HG03196 (cell line): Measurements from ENCODE around the gene AQP11.
"Not testable (repeated sequence)": the region's sequence is repeated elsewhere in the genome, so short reads cannot be mapped to it uniquely, and the experiment has no call there.

Source experiments
- ATAC-seq: cut with Tn5 transposase; IDR thresholded peaks from one replicate; pipeline ENCODE4 v1.9.1; 2021; ENCODE audit not compliant: unreplicated experiment

AQP11 gene

DNA sequence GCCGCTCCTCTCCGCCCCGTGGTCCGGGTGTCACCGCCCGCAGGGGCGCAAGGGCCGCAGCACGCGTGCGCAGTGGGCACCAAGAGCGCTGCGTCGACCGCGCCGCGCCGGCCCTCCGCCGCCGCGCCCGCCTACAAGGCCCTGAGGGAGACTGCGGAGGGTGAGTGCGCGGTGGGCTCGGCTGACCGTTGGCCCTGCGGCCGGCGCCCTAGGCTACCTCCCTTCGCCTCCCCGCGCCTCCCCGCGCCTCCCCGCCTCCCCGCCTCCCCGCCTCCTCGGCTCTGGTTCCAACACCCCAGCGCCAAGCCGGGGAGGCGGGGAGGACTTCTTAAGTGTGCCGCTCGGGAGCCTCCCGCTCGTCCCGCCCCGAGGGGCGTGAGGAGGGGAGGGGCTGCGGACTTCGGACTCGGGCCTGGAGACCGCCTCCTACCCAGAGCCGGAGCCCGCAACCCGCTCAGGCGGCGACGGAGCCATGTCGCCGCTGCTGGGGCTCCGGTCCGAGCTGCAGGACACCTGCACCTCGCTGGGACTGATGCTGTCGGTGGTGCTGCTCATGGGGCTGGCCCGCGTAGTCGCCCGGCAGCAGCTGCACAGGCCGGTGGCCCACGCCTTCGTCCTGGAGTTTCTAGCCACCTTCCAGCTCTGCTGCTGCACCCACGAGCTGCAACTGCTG lies at the start of gene AQP11:
AQP11 (plus strand) TSS at position 433 of the 673 bp plus-strand sequence; CDS start at position 473, 40 bp downstream.
- ATAC-seq, result peak; percentile 83

- no peak for ATAC-seq
Measured at GRCh38 chr11:77542296-77542695, 47.5 kb upstream of the AQP11 start.

- no peak for ATAC-seq
Measured at GRCh38 chr11:77547047-77547836, 42.5 kb upstream of the AQP11 start.

DNA sequence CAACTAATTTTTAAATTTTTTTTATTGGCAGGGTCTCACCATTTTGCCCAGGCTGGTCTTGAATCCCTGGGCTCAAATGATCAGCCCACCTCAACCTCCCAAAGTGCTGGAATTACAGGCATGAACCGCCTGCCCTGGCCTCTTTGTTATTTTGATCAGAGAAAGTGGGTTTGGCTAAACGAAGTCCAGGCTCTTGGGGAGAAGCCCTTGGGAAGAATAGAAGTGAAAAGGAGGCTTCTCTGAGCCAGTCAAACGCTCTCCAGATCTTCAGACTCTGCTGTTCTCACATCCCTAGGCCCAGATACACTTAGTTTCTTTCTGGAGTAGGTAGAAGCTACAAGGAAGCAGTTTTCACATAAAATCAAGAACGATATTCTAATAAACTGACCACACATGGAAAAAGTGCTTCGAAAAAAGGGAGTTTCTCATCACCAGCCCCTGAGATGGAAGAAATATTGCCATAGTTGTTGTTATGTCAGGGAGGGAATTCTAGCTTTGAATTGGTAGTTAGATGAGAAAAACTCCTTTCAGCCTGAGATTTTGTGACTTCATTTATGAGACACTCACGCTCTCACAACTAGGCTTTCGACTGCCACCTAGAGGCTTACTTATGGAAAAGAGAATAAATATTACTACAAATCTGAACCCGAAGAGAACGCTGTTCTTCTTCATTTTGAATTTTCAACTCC lies 41.7 kb upstream of the AQP11 start:
- no peak for ATAC-seq

- ATAC-seq, result no peak
Measured at GRCh38 chr11:77548552-77549445, 41.0 kb upstream of the AQP11 start.

DNA sequence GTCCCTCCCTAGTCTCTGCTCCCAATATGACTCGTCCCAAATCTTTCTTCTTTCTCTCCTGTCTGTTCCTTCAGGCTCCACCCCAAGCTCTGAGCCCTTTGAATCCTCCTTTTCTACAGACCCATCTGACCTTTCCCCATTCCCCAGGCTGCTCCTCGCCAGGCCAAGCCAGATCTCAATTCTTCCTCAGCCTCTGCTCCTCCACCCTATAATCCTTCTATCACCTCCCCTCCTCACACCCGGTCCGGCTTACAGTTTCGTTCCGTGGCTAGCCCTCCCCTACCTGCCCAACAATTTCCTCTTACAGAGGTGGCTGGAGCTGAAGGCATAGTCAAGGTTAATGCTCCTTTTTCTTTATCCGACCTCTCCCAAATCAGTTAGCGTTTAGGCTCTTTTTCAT lies 38.3 kb upstream of the AQP11 start:
- ATAC-seq, result not testable (repeated sequence)

- ATAC-seq, result no peak
Measured at GRCh38 chr11:77557553-77557952, 32.2 kb upstream of the AQP11 start.

- no peak for ATAC-seq
Measured at GRCh38 chr11:77558380-77558779, 31.4 kb upstream of the AQP11 start.

DNA sequence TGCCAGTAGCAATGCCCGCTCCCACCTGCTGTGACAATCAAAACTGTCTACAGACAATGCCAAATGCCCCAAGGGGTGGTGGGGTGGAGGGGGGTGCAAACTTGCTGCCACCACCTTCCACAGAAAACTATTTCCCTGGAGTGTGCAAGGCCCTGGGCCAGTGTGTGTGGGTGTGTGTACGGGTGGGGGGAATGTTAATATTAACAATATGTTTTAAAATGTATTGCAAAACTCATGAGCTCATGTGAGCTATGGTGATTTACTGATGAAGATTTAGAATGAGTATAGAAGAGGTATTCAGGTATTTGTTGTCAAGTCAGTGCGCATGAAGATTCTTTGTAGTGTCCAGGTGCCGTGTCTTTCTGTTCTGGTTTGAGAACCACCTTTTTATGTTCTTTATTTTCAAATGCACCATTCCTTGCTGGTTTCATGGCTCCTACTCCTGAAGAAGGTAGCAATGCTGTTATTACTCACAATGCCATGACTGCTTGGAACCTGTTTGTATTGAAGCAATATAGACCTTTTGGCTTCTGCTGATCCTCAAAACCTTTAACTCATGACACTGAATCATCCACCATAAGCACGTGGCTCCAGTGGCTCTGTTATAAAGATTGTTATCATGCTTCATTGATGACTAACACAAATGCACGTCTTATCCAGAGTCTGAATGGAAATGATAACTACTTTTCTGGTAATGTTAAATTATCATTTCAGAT lies 29.9 kb upstream of the AQP11 start:
- ATAC-seq, result no peak

- no peak for ATAC-seq
Measured at GRCh38 chr11:77560605-77561004, 29.1 kb upstream of the AQP11 start.

DNA sequence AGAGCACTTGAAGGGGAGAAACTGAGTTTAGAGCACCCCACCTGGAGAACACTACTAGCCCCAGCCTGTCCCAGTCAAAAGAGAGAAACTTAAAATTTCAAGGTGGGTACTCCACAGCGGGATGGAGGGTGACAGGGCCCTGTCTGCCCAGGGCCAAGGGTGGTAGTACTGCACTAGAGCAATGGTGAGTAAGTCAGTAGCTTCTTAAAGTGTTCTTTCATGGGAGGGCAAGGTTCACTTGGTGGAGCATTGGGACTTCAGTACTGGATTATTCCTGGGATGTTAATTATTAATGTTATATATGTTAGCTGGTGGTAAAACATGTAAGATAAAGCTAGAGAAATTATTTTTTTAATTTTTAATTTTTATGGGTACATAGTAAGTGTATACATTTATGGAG lies 28.5 kb upstream of the AQP11 start:
- no peak for ATAC-seq

DNA sequence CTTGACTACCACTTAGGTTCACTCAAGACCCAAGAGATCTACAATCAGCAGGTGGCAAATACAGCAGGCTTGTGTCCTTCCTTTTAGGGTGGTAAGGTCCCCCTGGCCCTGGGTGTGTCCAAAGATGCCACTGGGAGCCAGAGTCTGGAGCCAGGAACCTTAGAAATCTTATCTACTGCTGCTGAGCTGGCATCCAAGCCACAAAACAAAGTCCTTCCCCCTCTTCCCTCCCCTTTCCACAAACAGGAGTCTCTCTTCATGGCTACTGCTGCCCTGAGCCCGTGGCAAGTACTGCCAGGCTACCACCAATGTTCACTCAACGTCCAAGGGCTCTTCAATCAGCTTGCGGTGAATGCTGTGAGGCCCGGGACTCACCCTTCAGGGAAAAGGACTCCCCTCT lies 21.4 kb upstream of the AQP11 start:
- ATAC-seq, result no peak

DNA sequence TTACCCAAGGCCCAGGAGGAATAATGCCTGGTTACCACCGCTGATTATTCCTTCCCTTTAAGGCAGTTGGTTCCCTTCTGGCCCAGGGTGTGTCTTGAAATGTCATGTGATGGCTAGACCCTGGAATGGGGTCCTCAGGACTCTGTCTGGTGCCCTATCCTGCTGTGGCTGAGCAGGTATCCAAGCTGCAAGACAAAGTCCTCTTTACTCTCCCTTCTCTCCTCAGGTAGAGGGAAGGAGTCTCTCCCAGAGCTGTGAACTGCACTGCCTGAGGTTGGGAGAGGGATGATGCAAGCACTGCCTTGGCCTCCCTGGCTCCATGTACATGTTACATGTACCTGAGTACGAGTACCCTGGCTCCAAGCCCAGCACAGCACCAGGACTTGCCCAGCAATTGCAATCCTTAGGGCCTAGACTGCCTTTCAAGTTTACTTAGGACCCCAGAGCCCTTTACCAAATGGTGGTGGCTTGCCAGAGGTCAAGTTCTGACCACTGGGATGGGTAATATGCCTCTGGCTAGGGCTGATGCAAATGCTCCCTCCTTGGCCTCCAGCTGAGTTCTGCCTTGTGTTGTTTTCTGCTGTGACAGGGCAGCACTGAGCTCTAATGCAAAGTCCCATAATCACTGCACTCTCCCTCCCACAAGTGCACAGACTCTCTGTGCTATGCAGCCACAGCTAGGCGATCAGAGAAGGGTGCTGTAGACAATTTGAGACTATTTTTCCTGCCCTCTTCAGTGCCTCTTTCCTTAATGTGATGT lies 20.7 kb upstream of the AQP11 start:
- ATAC-seq, result no peak

DNA sequence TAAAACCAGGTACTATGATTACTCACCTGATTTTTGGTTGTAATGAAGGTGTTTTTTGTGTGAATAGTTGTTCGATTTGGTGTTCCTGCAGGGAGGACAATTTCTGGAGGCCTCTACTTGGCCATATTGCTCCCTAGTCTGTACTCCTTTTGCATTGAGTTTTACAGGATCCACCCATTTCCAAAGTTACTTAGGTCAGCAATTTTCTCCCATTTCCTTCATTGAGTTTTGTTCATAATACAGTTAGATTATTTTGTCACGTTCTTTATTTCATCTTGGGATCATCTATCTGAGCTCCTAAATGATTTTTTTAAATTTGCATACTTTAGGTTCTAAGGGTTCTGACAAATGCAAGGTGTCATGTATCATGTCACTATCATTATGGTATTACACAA lies 20.1 kb upstream of the AQP11 start:
- ATAC-seq, result no peak

- not testable (repeated sequence) for ATAC-seq
Measured at GRCh38 chr11:77570896-77571295, 18.9 kb upstream of the AQP11 start.

- ATAC-seq, result not testable (repeated sequence)
Measured at GRCh38 chr11:77575428-77575827, 14.3 kb upstream of the AQP11 start.

DNA sequence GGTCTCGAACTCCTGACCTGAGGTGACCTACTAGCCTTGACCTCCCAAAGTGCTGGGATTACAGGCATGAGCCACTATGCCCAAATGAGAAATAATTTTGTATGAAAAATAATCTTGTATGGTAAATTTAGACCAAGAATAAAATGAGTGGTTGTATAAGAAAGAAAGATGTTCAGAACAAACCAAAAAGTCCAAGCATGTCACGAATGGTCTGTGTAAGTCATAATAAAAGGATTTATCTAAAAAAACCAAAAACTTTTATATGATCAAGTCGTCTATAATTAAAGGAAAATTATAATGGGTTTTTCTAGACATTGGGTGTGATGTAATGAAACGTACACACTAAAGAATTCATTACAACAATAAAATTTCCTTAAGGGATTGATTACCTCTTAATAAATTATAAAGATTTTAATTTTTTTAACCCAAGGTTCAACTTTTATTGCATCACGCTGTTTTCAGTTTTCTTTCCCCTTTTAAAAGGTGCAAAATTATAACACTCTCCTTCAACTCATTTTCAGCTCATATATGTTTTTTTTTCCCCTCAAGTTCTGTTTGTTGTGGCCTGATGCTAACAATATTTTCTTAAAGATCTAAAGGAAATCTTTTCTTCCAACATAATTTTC lies 8.9 kb upstream of the AQP11 start:
- no peak for ATAC-seq

GRCh38 chr11:77589181-77589520 lies 602 bp upstream of the AQP11 start:
- ATAC-seq, result peak; percentile 28

DNA sequence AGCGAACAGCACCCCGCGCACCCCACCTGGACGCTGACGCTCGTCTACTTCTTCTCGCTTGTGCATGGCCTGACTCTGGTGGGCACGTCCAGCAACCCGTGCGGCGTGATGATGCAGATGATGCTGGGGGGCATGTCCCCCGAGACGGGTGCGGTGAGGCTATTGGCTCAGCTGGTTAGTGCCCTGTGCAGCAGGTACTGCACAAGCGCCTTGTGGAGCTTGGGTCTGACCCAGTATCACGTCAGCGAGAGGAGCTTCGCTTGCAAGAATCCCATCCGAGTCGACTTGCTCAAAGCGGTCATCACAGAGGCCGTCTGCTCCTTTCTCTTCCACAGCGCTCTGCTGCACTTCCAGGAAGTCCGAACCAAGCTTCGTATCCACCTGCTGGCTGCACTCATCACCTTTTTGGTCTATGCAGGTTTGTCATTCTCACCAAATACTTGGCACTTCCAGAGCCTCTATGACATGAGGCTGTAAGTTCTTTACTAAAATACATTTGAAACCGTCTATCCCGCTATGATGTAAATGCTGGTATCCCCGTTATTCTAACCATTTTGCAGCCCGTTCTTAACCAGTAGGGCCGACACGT lies 535 bp downstream of the AQP11 start:
- ATAC-seq, result peak; percentile 28
